Trophoblast cell (in vitro differentiated cells and primary cell): ENCODE results near the gene HMGN2.

Source experiments
- DNase-seq, 2 donors: peaks; one replicate each; pipeline ENCODE4 v3.0.0-alpha.2; 2016
- H2AFZ ChIP-seq: 2 replicates; pipeline ENCODE4 v1.6.1; 2013; ENCODE audit warnings: low read length, moderate library complexity, mild to moderate bottlenecking; ENCODE audit not compliant: insufficient read depth, poor library complexity
- H2AK5ac ChIP-seq: 2 replicates; pipeline ENCODE4 v1.6.1; 2013; ENCODE audit warnings: mild to moderate bottlenecking, low read length
- H2BK120ac ChIP-seq: 2 replicates; pipeline ENCODE4 v1.6.1; 2013; ENCODE audit warnings: low read length, mild to moderate bottlenecking, moderate library complexity; ENCODE audit not compliant: insufficient read depth, poor library complexity
- H2BK12ac ChIP-seq: 2 replicates; pipeline ENCODE4 v1.6.1; 2013; ENCODE audit warnings: mild to moderate bottlenecking, low read length, moderate library complexity
- H2BK5ac ChIP-seq: 2 replicates; pipeline ENCODE4 v1.6.1; 2013; ENCODE audit warnings: low read length, low read depth, moderate library complexity, mild to moderate bottlenecking; ENCODE audit not compliant: poor library complexity
- H3K14ac ChIP-seq: 2 replicates; pipeline ENCODE4 v1.6.1; 2013; ENCODE audit warnings: mild to moderate bottlenecking, low read length
- H3K18ac ChIP-seq: 2 replicates; pipeline ENCODE4 v1.6.1; 2013; ENCODE audit warnings: mild to moderate bottlenecking, low read length
- H3K23ac ChIP-seq: 2 replicates; pipeline ENCODE4 v1.6.1; 2013; ENCODE audit warnings: low read length
- H3K27ac ChIP-seq: 2 replicates; pipeline ENCODE4 v1.5.1; 2013; ENCODE audit warnings: low read depth, mild to moderate bottlenecking, inconsistent platforms, low read length, moderate library complexity
- H3K27me3 ChIP-seq: 2 replicates; pipeline ENCODE4 v1.6.1; 2013; ENCODE audit warnings: inconsistent platforms, mild to moderate bottlenecking, low read length, moderate library complexity; ENCODE audit not compliant: insufficient read depth
- H3K36me3 ChIP-seq, 2 experiments: 1 replicate in 1 of 2; 2 replicates in 1 of 2; pipeline ENCODE4 v1.6.1; 2013; ENCODE audit warnings: low read length in 2 of 2, mild to moderate bottlenecking in 2 of 2, moderate library complexity in 1 of 2; ENCODE audit not compliant: insufficient read depth in 2 of 2, control insufficient read depth in 1 of 2
- H3K4ac ChIP-seq: 2 replicates; pipeline ENCODE4 v1.6.1; 2013; ENCODE audit warnings: low read depth, mild to moderate bottlenecking, low read length, moderate library complexity
- H3K4me1 ChIP-seq, 2 experiments: 1 replicate in 1 of 2; 2 replicates in 1 of 2; pipeline ENCODE4 v1.6.1; 2013; ENCODE audit warnings: low read length in 2 of 2, mild to moderate bottlenecking in 2 of 2, moderate library complexity in 1 of 2; ENCODE audit not compliant: insufficient read depth in 2 of 2, control insufficient read depth in 1 of 2
- H3K4me2 ChIP-seq: 2 replicates; pipeline ENCODE4 v1.6.1; 2013; ENCODE audit warnings: inconsistent platforms, mild to moderate bottlenecking, low read length, moderate library complexity
- H3K4me3 ChIP-seq: 2 replicates; pipeline ENCODE4 v1.5.1; 2013; ENCODE audit warnings: mild to moderate bottlenecking, low read depth, low read length, inconsistent platforms
- H3K79me1 ChIP-seq: one replicate; pipeline ENCODE4 v1.6.1; 2013; ENCODE audit warnings: low read length
- H3K79me2 ChIP-seq: 2 replicates; pipeline ENCODE4 v1.6.1; 2013; ENCODE audit warnings: low read length, mild to moderate bottlenecking; ENCODE audit not compliant: control insufficient read depth, insufficient read depth, poor library complexity
- H3K9ac ChIP-seq: 2 replicates; pipeline ENCODE4 v1.6.1; 2013; ENCODE audit warnings: mild to moderate bottlenecking, low read length
- H3K9me3 ChIP-seq: 2 replicates; pipeline ENCODE4 v1.6.1; 2013; ENCODE audit warnings: low read depth, mild to moderate bottlenecking, control low read depth, inconsistent platforms, low read length; ENCODE audit not compliant: insufficient read depth
- H4K12ac ChIP-seq: 2 replicates; pipeline ENCODE4 v1.6.1; 2013; ENCODE audit warnings: low read depth, mild to moderate bottlenecking, low read length, moderate library complexity
- H4K8ac ChIP-seq: 2 replicates; pipeline ENCODE4 v1.6.1; 2013; ENCODE audit warnings: low read depth, mild to moderate bottlenecking, low read length, moderate library complexity
- H4K91ac ChIP-seq: one replicate; pipeline ENCODE4 v1.6.1; 2013; ENCODE audit warnings: low read depth, mild to moderate bottlenecking, low read length, moderate library complexity
- WGBS: extraction: QIAGEN DNeasy Blood & Tissue Kit; methylation state at CpG from one replicate; pipeline ENCODE4 v1.1.7; 2013; ENCODE audit warnings: missing lambda C conversion rate; ENCODE audit not compliant: insufficient read length, insufficient coverage; ENCODE audit errors: extremely low coverage; 5-methylcytosine and 5-hydroxymethylcytosine counted together

The HMGN2 gene

GRCh38 chr1:26468911-26469310 lies 3.3 kb upstream of the HMGN2 start:
- no CpG with 5 or more reads among the region's 10 CpGs for WGBS

GRCh38 chr1:26469558-26469957 lies 2.7 kb upstream of the HMGN2 start:
- H3K4ac ChIP-seq, result no peak overlapping the region
- no peak overlapping the region for H2BK120ac ChIP-seq
- peaks cover 7% of the 10 kb centered on the region for H3K79me1 ChIP-seq
- H4K91ac ChIP-seq, result no peak overlapping the region
- no peak overlapping the region for H3K27ac ChIP-seq
- H3K4me1 ChIP-seq, result peaks cover 5 to 10% of the 10 kb centered on the region in 2 experiments
- H2BK12ac ChIP-seq, result no peak overlapping the region
- no peak overlapping the region for H3K14ac ChIP-seq
- no peak overlapping the region for H4K12ac ChIP-seq
- H3K79me2 ChIP-seq, result peaks cover 5% of the 10 kb centered on the region
- H2AK5ac ChIP-seq, result no peak overlapping the region
- H3K4me2 ChIP-seq, result no peak overlapping the region
- H3K36me3 ChIP-seq, result peaks cover 28 to 56% of the 10 kb centered on the region in 2 experiments
- no peak overlapping the region for H2AFZ ChIP-seq
- H3K18ac ChIP-seq, result no peak overlapping the region
- no peak overlapping the region for H4K8ac ChIP-seq
- no CpG with 5 or more reads among the region's 5 CpGs for WGBS
- H3K9me3 ChIP-seq, result no peaks in the 10 kb centered on the region
- H3K9ac ChIP-seq, result no peak overlapping the region
- H2BK5ac ChIP-seq, result no peak overlapping the region
- DNase-seq, result no peak
- no peak overlapping the region for H3K23ac ChIP-seq
- H3K4me3 ChIP-seq, result no peak overlapping the region
- no peaks in the 10 kb centered on the region for H3K27me3 ChIP-seq

More at GRCh38 chr1:26468911-26469310, 3.3 kb upstream of the HMGN2 start:
- H3K9ac ChIP-seq, result no peak overlapping the region
- DNase-seq, result no peak
- H4K91ac ChIP-seq, result no peak overlapping the region
- H3K27me3 ChIP-seq, result no peaks in the 10 kb centered on the region
- peaks cover 29 to 56% of the 10 kb centered on the region in 2 experiments for H3K36me3 ChIP-seq
- no peak overlapping the region for H2BK12ac ChIP-seq
- H3K9me3 ChIP-seq, result no peaks in the 10 kb centered on the region
- H3K4ac ChIP-seq, result no peak overlapping the region
- H4K8ac ChIP-seq, result no peak overlapping the region
- H2BK5ac ChIP-seq, result no peak overlapping the region
- no peak overlapping the region for H3K4me3 ChIP-seq
- H3K14ac ChIP-seq, result no peak overlapping the region
- H3K79me2 ChIP-seq, result peaks cover 5% of the 10 kb centered on the region
- no peak overlapping the region for H2AFZ ChIP-seq
- no peak overlapping the region for H3K18ac ChIP-seq
- H2AK5ac ChIP-seq, result no peak overlapping the region
- no peak overlapping the region for H2BK120ac ChIP-seq
- no peak overlapping the region for H4K12ac ChIP-seq
- no peak overlapping the region for H3K27ac ChIP-seq
- H3K4me2 ChIP-seq, result no peak overlapping the region
- H3K4me1 ChIP-seq, result peaks cover 5 to 9% of the 10 kb centered on the region in 2 experiments
- H3K79me1 ChIP-seq, result peaks cover 7% of the 10 kb centered on the region
- H3K23ac ChIP-seq, result no peak overlapping the region

- no peak overlapping the region for H2BK5ac ChIP-seq
- H2AFZ ChIP-seq, result no peak overlapping the region
- no CpG with 5 or more reads among the region's 14 CpGs for WGBS
These were observed 1.3 kb upstream of the HMGN2 start for GRCh38 chr1:26470878-26471497.

GRCh38 chr1:26471498-26472319 lies 531 bp upstream of the HMGN2 start:
- Histone ChIP-seq H3K36me3 (peaks cover 18 to 45% of the 10 kb centered on the region in 2 experiments), H3K4me1 (peaks cover 5 to 10% of the 10 kb centered on the region in 2 experiments), H4K12ac (peak overlapping the region; percentile 46), H3K27me3 (no peaks in the 10 kb centered on the region), H3K27ac (peak overlapping the region; percentile 72), H3K79me2 (peaks cover 5% of the 10 kb centered on the region), H3K4ac (no peak overlapping the region), H3K4me3 (peak overlapping the region; percentile 68), H3K9me3 (no peaks in the 10 kb centered on the region), H3K23ac (no peak overlapping the region), H2BK12ac (no peak overlapping the region), H3K4me2 (peak overlapping the region; percentile 94), H4K91ac (peak overlapping the region; percentile 76), H2AK5ac (no peak overlapping the region), H2BK120ac (peak overlapping the region; percentile 56), H2AFZ (no peak overlapping the region), H3K79me1 (peaks cover 7% of the 10 kb centered on the region), H2BK5ac (peak overlapping the region; percentile 62), H4K8ac (peak overlapping the region; percentile 37), H3K18ac (peak overlapping the region; percentile 42), H3K14ac (peak overlapping the region; percentile 78), H3K9ac (peak overlapping the region; percentile 28)
- WGBS, result no CpG with 5 or more reads among the region's 52 CpGs
- DNase-seq, result peak; percentile 70 to 78

More at GRCh38 chr1:26470878-26471497, 1.3 kb upstream of the HMGN2 start:
- H3K14ac ChIP-seq, result no peak overlapping the region
- no peak overlapping the region for H2BK120ac ChIP-seq
- no peak overlapping the region for H4K12ac ChIP-seq
- no peak overlapping the region for H3K4me3 ChIP-seq
- peaks cover 7% of the 10 kb centered on the region for H3K79me1 ChIP-seq
- H3K23ac ChIP-seq, result no peak overlapping the region
- peak in 1 of 2 donors; percentile 14 for DNase-seq
- peaks cover 5% of the 10 kb centered on the region for H3K79me2 ChIP-seq
- no peaks in the 10 kb centered on the region for H3K9me3 ChIP-seq
- no peak overlapping the region for H3K18ac ChIP-seq
- peaks cover 21 to 50% of the 10 kb centered on the region in 2 experiments for H3K36me3 ChIP-seq
- peak overlapping the region; percentile 94 for H3K4me2 ChIP-seq
- H4K91ac ChIP-seq, result no peak overlapping the region
- H3K4ac ChIP-seq, result no peak overlapping the region
- peaks cover 5 to 10% of the 10 kb centered on the region in 2 experiments for H3K4me1 ChIP-seq
- H2AK5ac ChIP-seq, result no peak overlapping the region
- H3K27me3 ChIP-seq, result no peaks in the 10 kb centered on the region
- no peak overlapping the region for H2BK12ac ChIP-seq
- no peak overlapping the region for H4K8ac ChIP-seq
- H3K9ac ChIP-seq, result no peak overlapping the region
- no peak overlapping the region for H3K27ac ChIP-seq
